IPS DF 19.7 (cell line): ENCODE measurements around the gene ARHGAP27.
A peak's percentile ranks its signal among the peaks of the same experiment; 100 is the strongest.
"Not testable (repeated sequence)": the region's sequence is repeated elsewhere in the genome, so short reads cannot be mapped to it uniquely, and the experiment has no call there.

ENCODE experiments used
- DNase-seq: peaks from one replicate; pipeline ENCODE4 v3.0.0-alpha.2; 2013; ENCODE audit warnings: low read depth, low spot score

ARHGAP27 gene

DNA sequence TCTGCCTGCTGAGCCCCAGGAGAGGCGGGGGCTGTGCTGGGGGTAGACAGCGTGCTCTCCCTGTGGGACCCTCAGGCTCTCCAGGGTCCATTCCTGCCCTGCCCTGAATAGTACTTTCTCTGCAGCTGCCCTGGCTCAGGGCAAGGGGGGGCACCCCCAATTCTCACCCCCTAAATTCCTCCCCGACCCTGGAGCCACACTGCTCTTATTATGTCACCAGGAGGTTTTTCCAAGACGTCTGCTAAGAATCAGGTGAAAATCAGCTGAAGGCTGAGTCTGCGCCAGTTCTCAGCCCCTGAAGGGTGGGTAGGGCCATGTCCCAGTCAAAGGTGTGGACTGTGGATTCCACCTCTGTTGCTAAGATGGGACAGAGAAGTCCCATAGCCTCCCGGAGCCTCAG lies 66.0 kb downstream of the ARHGAP27 start:
- no peak for DNase-seq

GRCh38 chr17:45366049-45366448 lies 66.6 kb downstream of the ARHGAP27 start:
- no peak for DNase-seq

GRCh38 chr17:45364531-45365390 lies 67.9 kb downstream of the ARHGAP27 start:
- DNase-seq = peak; percentile 99

DNA sequence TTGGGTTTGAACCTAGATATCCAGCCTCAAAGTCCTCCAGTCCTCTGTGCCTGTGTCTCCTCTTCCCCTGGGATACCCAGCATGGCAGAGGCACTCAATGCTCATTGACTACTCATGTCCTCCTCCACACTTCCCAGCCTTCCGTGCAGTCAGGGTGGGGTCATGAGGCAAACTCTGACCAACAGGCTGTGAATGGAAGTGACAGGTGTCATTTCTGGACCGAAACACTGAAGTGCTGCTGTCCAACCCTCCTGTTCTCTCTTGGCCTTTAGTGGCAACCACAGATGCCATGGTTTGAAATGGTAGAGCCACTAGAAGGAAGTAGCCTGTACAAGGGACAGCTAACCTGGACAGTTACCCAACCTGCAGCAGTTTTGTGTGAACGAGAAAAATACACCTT lies 69.2 kb downstream of the ARHGAP27 start:
- DNase-seq = no peak

DNA sequence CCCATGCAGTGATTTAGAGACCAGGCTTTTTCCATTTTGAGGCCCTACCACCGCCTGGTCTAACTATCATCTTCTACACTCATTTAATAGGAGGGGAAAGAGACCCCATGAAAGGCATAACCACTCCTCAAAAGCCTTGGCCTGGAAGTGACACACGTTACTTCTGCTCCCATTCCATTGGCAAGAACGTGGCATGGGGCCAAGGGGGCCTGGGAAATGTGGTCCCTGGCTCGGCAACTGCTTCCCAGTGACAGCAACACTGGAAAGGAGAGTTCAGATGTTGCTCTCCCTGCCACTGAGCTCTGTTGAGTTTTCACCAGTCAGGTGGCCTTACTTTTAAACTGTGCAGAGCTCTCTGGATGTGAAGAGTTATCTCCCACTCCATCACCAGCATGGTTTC lies 70.7 kb downstream of the ARHGAP27 start:
- no peak for DNase-seq

DNA sequence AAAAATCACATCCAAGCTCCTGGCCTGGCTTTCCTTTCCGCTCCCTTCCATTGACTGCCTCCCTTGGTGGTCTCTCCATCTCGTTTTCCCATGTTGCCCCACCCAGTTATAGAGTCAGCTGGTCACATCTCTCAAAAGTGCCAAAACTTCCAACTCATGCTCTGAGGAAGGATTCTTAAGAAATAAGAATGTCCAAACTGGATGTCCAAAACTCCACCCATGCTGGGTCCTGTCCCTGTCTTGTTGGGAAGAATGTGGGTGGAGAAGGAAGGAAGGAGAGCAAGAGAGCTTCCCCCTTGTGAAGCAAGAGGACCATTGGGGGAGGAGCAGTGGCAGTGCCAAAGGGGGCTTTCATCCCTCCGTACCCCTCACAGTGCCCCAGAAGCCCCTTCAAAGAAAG lies 71.2 kb downstream of the ARHGAP27 start:
- DNase-seq = no peak

- no peak for DNase-seq
Observed at GRCh38 chr17:45357364-45357997, 75.2 kb downstream of the ARHGAP27 start.

DNA sequence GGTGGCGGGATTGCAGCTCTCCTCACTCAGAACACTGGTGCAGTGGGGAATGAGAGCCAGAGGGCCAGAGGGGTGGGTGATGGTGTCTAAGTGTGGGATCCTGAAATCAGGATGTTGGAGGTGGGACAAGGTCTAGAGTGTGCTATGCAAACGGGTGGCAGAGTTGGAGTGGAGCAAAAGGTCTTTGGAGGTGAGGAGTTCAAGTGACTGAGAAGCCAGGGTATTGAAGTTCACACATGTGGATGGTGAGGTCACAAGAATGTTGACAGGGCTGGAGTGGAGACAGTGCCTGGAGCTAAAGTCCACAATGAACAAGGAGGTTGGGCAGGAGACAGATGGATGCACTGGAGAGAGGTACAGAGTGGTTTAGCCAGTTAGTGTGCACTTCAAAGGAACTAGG lies 77.6 kb downstream of the ARHGAP27 start:
- DNase-seq = no peak

DNA sequence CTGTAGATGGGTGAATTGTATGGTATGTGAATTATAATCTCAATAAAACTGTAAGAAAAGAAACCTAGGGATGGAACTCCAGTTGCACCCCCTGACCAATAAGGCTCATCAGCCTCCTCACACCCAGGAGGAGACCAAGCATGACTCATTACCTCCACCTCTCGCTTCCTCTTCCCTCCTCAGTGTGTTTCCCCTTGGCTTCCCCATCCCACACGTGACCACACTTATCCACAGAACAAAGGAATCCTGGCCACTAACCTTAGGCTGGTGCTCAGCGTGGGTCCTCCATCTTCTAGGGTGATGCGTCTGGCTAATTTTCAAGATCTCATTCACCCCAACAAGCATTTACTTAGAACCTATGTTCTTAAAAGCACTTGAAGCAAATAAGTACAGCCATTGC lies 79.6 kb downstream of the ARHGAP27 start:
- no peak for DNase-seq

GRCh38 chr17:45351831-45352230 lies 80.8 kb downstream of the ARHGAP27 start:
- DNase-seq = no peak

DNA sequence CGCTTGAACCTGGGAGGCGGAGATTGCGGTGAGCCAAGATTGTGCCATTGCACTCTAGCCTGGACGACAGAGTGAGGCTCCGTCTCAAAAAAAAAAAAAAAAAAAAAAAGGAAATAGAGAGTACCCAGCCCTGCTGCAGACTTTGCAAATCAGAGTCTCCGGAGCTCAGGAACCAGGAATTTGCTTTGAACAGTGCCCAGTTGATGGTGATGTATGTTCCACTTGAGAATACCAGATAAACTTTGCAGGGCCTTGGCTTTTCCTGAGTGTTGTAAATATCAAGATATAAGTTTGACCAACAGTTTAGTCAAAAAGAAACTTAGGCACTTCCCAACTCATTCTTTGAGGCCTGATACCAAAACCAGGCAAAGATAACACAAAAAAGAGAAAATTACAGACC lies 85.2 kb downstream of the ARHGAP27 start:
- DNase-seq = no peak

GRCh38 chr17:45346216-45347015 lies 86.3 kb downstream of the ARHGAP27 start:
- DNase-seq = no peak

GRCh38 chr17:45345554-45346215 lies 87.0 kb downstream of the ARHGAP27 start:
- no peak for DNase-seq

GRCh38 chr17:45345246-45345553 lies 87.5 kb downstream of the ARHGAP27 start:
- no peak for DNase-seq

- not testable (repeated sequence) for DNase-seq
Observed at GRCh38 chr17:45343967-45344664, 88.6 kb downstream of the ARHGAP27 start.
